ENCODE results near the gene MEN1. TPM values are rescaled to one million over a fixed set of nuclear protein-coding genes. Genes with fewer than 3 reads are reported as not detected.

Gene MEN1
- total RNA-seq, 1 donor from 2014 or later, result 8.7 TPM

DNA sequence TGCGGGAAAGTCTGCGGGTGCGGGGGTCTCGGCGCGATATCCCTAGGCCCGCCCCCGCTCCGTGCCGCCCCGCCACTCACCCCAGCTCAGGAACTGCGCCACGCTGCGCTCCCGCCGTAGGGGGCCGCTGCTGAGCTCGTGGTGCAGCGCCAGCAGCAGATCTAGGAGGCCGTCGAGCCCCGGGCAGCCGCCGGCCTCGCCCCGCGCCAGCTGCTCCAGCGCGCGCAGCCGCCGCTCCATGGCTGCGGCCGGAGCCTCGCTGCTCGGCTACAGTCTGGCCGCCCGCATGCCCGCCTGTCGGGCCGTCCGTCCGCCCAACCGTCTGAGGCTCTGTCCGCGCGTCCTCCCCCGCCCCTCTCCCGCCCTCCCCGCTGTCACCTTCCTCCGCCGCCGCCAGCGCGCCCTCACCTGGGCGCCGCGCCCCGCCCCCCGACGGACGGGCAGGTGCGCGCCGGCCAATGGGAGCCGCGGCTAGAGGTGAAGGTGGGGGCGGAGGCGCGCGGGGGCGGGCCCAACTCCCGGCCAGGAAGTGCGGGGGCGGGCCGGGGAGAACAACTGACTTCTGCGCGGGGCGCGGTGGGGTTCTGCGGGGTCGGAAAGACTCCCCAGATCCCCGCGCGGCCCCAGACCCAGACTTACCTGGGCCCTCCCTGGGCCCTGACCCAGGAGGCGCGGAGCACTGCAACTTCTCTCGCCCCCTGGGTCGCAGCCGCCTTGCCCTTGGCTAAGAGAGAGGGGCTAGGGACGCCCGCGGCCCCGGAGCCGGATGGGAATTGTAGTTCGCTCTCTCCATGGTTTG, 34.2 kb upstream of the MEN1 start, which contains the start of gene CDC42BPG:
CDC42BPG (minus strand) TSS at position 324 of the 799 bp plus-strand sequence; CDS start at position 240, 84 bp downstream.
- intact Hi-C loops (cut with micrococcal nuclease), result no loop called here
- H3K27ac ChIP-seq (replicated peaks), result peak within 1 kb of the TSS; percentile 27

DNA sequence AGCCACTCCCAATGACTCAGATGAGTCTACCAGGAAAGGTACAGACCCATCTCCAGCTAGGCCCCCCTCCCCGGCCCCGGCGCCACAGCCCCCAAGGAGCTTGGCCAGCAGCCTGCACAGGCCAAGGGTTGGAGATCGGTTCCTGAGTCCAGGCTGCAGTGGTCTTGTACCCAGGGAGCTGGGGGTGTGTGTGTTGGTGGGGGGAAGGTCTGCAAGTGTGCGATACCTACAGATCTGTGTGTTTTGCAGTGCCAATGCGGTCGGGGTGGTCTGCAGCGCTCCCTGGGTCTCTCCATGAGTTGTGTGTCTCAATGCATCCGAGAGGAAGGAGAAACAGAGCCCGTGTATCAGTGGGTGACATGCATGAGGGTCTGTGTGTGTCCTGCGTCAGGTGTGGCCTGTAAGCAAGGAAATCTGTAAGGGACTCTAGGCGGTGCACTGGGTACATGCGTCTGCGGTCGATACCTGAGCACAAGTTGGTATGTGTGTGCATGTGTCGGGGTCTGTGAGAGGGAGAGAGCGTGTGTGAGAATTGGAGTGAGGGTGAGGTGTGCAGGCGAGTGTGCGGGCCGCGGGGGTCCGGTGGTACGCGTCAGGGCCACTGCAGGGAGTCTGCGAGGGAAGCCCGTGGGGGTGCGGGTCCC, 33.5 kb upstream of the MEN1 start:
- Histone ChIP-seq H3K36me3 (no peaks in the 10 kb centered on the region), H3K27me3 (ENCODE audit: low read depth) (no peaks in the 10 kb centered on the region), H3K27ac (replicated peaks) (no peak overlapping the region), H3K9me3 (replicated peaks) (no peaks in the 10 kb centered on the region), H3K4me3 (peak overlapping the region; percentile 67), H3K4me1 (peaks cover 31% of the 10 kb centered on the region)
- TF ChIP-seq, protein P1, sequence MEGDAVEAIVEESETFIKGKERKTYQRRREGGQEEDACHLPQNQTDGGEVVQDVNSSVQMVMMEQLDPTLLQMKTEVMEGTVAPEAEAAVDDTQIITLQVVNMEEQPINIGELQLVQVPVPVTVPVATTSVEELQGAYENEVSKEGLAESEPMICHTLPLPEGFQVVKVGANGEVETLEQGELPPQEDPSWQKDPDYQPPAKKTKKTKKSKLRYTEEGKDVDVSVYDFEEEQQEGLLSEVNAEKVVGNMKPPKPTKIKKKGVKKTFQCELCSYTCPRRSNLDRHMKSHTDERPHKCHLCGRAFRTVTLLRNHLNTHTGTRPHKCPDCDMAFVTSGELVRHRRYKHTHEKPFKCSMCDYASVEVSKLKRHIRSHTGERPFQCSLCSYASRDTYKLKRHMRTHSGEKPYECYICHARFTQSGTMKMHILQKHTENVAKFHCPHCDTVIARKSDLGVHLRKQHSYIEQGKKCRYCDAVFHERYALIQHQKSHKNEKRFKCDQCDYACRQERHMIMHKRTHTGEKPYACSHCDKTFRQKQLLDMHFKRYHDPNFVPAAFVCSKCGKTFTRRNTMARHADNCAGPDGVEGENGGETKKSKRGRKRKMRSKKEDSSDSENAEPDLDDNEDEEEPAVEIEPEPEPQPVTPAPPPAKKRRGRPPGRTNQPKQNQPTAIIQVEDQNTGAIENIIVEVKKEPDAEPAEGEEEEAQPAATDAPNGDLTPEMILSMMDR (IDR thresholded peaks at IDR 0.05; ENCODE audit: borderline replicate concordance), result no peak
- no peak for DNase-seq
- intact Hi-C loops (cut with micrococcal nuclease), result no loop called here

More for the DNA sequence above, 34.2 kb upstream of the MEN1 start, which contains the start of gene CDC42BPG:
- peak; percentile 64 for DNase-seq
- Histone ChIP-seq H3K4me3 (peak within 1 kb of the TSS; percentile 67), H3K36me3 (no peaks in the 10 kb centered on the region), H3K4me1 (peaks cover 38% of the 10 kb centered on the region), H3K27me3 (ENCODE audit: low read depth) (no peaks in the 10 kb centered on the region), H3K9me3 (replicated peaks) (no peaks in the 10 kb centered on the region)
- TF ChIP-seq, protein P1 (IDR thresholded peaks at IDR 0.05; ENCODE audit: borderline replicate concordance), result peak; percentile 73

DNA sequence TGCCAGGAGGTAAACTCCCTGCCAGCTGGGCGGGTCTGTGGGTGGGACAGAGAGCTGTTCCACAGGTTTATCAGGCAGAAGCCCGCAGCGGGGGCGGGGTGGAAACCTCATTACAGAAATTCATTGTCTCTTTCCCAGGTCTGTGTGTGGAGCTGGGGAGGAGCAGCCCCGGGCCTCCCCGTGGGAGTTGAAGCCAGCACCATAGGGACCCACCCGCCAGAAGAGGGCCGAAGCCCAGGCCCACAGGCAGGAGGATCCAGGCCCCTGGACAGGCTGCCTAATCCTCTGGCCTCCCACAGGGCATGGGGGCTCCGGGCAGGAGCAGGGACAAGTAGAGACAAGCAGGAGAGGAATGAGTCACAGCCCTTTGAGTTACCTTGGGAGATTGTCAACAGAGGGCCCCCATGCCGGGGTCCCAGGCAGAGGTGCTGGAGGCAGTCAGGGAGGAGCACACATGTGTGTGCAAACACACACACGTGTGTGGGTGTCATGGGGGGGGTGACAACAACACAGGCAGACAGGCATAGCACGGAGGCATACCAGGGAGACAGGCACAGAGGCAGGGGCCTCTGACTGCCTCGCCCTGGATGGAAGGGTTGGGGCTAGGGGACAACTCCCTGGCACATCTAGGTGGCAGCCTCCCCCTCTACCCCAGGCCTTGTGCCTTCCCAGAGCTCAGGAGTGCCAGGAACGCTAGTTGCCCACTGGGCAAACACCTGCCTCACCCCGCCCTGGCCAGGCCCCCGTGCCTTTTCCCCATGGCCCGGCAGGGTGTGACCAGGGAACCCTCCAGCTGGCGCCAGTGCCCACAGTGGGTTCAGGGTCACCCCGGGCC, 32.7 kb upstream of the MEN1 start:
- TF ChIP-seq, protein P1 (IDR thresholded peaks at IDR 0.05; ENCODE audit: borderline replicate concordance), result no peak
- intact Hi-C loops (cut with micrococcal nuclease), result no loop called here
- H3K36me3 ChIP-seq, result no peaks in the 10 kb centered on the region
- H3K4me3 ChIP-seq, result no peak overlapping the region
- peaks cover 24% of the 10 kb centered on the region for H3K4me1 ChIP-seq
- no peaks in the 10 kb centered on the region for H3K27me3 ChIP-seq (ENCODE audit: low read depth)
- DNase-seq, result no peak
- H3K27ac ChIP-seq (replicated peaks), result no peak overlapping the region
- no peaks in the 10 kb centered on the region for H3K9me3 ChIP-seq (replicated peaks)

DNA sequence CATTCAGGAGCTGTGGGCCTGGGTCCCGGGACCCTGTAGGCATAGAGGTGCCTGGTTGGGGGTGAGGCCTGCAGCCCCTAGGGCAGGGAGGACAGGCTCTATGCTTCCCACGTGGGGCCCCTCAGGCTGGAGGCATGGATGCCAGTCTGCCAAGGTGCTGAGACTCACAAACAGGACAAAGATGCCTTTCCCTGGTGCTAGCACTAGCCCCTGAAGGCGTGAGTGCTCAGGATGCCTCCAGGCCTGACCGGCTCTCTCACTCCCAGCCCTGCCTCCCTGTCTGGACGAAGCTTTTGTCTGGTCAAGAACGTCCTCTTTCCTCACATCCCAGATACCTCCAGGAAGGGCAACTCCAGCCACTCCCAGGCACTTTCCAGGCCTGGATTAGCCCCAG, 32.0 kb upstream of the MEN1 start:
- H3K27me3 ChIP-seq (ENCODE audit: low read depth), result no peaks in the 10 kb centered on the region
- H3K9me3 ChIP-seq (replicated peaks), result no peaks in the 10 kb centered on the region
- peaks cover 17% of the 10 kb centered on the region for H3K4me1 ChIP-seq
- no peak for DNase-seq
- no peak overlapping the region for H3K4me3 ChIP-seq
- H3K36me3 ChIP-seq, result no peaks in the 10 kb centered on the region
- intact Hi-C loops (cut with micrococcal nuclease), result no loop called here
- H3K27ac ChIP-seq (replicated peaks), result no peak overlapping the region
- TF ChIP-seq, protein P1 (IDR thresholded peaks at IDR 0.05; ENCODE audit: borderline replicate concordance), result no peak
